GM13976 (cell line): ENCODE measurements around the gene CDK14.

Source experiments
- DNase-seq: peaks from one replicate; pipeline ENCODE4 v3.0.0; 2012; ENCODE audit warnings: low spot score
- in situ Hi-C: fragments of 300-500 bp; cut with MboI; formaldehyde crosslinking; loops from one replicate; pipeline ENCODE4 v1.12.0; 2022; ENCODE audit warnings: low sequenced_read_pairs, mixed read lengths, inconsistent platforms; ENCODE audit not compliant: unreplicated experiment
- TF ChIP-seq, protein P1 (sequence below): IDR thresholded peaks from 2 replicates; pipeline ENCODE4 v1.5.1; 2012; ENCODE audit warnings: borderline replicate concordance, mild to moderate bottlenecking; ENCODE audit not compliant: insufficient read depth; ENCODE audit errors: extremely low read depth, missing control alignments, control extremely low read depth

CDK14 gene

DNA sequence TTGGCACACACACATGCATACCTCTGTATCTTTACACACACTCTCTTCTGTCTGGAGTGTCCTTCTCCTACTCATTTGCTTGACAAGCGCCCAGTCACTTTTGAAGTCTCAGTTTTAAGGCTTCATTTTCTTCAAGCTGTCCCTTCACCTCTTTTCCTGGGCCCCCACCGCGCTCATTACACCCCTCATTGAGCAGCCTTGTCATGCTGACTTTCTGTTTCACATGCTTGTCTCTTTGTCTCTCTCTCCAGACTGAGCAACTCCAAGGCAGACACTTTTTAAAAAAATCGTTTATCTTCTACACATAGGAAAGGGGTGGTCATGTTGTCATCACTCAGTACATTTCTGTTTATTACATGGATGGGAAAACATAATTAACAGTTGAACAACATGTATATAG, 442.9 kb downstream of the CDK14 start:
- DNase-seq, result no peak
- TF ChIP-seq, protein P1, sequence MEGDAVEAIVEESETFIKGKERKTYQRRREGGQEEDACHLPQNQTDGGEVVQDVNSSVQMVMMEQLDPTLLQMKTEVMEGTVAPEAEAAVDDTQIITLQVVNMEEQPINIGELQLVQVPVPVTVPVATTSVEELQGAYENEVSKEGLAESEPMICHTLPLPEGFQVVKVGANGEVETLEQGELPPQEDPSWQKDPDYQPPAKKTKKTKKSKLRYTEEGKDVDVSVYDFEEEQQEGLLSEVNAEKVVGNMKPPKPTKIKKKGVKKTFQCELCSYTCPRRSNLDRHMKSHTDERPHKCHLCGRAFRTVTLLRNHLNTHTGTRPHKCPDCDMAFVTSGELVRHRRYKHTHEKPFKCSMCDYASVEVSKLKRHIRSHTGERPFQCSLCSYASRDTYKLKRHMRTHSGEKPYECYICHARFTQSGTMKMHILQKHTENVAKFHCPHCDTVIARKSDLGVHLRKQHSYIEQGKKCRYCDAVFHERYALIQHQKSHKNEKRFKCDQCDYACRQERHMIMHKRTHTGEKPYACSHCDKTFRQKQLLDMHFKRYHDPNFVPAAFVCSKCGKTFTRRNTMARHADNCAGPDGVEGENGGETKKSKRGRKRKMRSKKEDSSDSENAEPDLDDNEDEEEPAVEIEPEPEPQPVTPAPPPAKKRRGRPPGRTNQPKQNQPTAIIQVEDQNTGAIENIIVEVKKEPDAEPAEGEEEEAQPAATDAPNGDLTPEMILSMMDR, result no peak
- in situ Hi-C loops, result loop anchor here (25.0 kb wide), 2 partner anchors 327 to 577 kb away; partner anchors contain the start of gene PTTG1IP2

DNA sequence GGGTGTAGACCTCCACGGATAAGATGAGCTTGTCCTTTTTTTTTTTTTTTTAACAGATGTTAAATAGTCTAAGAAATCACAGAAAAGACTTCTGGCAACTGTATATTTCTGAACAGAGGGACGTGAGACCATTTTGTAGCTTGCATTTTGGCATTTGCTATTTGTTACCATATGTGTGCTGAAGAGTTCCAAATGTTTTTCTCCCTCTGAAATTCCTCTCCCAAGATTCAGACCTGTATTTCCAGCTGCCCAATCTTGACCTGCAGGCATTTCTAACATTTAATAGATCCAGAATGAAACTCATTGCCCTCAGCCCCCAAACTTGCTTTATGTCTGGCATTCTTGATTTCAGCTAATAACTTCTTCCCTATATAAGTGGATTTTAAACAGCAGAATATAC, 445.0 kb downstream of the CDK14 start:
- DNase-seq, result no peak
- TF ChIP-seq, protein P1, result no peak
- in situ Hi-C loops, result loop anchor here (25.0 kb wide), 2 partner anchors 329 to 579 kb away; partner anchors contain the start of gene PTTG1IP2

DNA sequence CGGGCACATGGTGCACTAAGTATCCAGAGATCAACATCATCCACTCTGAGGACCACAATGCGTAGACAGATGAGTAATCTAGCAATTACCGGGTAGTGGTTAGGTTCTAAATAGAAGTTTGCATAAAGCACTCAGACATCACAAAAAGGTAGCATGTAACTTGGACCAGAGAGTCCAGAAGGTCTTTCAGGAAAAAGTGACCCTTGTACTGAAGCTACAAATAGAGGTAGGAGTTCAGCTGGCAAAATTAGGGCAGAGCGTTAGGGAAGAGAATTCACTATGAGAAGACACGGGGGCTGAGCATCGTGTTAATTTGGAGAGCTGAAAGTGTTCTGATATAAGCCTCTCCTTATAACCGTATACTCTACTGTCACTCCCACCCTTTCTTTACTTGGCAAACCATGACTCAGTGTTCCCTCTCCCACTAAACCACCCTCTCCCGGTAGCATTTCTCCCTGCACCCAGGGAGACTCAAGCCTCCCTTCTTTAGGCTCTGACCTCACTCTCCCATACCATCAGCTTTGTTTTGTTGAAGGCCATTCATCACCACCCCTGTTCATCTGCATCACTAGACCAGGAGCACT, 445.9 kb downstream of the CDK14 start:
- in situ Hi-C loops, result loop anchor here (25.0 kb wide), 2 partner anchors 330 to 580 kb away; partner anchors contain the start of gene PTTG1IP2
- DNase-seq, result no peak
- TF ChIP-seq, protein P1, result no peak

- in situ Hi-C loops, result loop anchor here (25.0 kb wide), 2 partner anchors 331 to 581 kb away; partner anchors contain the start of gene PTTG1IP2
- no peak for DNase-seq
- TF ChIP-seq, protein P1, result no peak
Observed at GRCh38 chr7:91043186-91043585, 447.1 kb downstream of the CDK14 start.

- in situ Hi-C loops, result loop anchor here (25.0 kb wide), 2 partner anchors 332 to 582 kb away; partner anchors contain the start of gene PTTG1IP2
- DNase-seq, result no peak
- TF ChIP-seq, protein P1, result no peak
Observed at GRCh38 chr7:91043924-91044645, 448.0 kb downstream of the CDK14 start.

DNA sequence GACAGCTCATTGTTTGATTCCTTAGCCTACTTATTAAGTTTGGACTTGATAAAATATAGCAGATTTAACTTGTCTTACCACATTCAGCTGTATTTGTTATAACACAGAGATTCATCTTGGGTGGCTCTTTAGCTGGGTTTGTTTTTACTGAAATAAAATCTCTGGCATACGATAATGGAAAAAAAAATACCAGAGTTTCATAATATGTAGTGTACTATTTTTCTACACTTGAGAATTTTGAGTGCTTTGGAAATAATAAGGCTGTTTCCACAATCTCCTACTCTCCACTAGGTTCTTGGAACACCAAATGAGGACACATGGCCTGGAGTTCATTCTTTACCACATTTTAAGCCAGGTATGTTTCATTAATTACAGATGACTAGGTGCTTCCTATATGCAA, 449.5 kb downstream of the CDK14 start:
- no peak for DNase-seq
- TF ChIP-seq, protein P1, result no peak
- in situ Hi-C loops, result loop anchor here (25.0 kb wide), 2 partner anchors 333 to 583 kb away; partner anchors contain the start of gene PTTG1IP2
